PFSK-1 (cell line): ENCODE measurements around the gene SLC6A9.

Source experiments
- FOXP2 ChIP-seq: optimal IDR thresholded peaks from 2 replicates; pipeline ENCODE3; 2011; ENCODE audit warnings: borderline replicate concordance, control low read depth, inconsistent platforms; ENCODE audit not compliant: insufficient read depth; ENCODE audit errors: extremely low read length, extremely low read depth
- POLR2AphosphoS5 ChIP-seq: IDR thresholded peaks from 2 replicates; pipeline ENCODE4 v1.6.1; 2012; ENCODE audit warnings: low read depth, mild to moderate bottlenecking, control low read depth, low read length, moderate library complexity
- SIN3A ChIP-seq: IDR thresholded peaks from 2 replicates; pipeline ENCODE4 v1.6.1; 2012; ENCODE audit warnings: mild to moderate bottlenecking, low read length, moderate library complexity, borderline replicate concordance; ENCODE audit not compliant: insufficient read depth
- TAF1 ChIP-seq: IDR thresholded peaks from 2 replicates; pipeline ENCODE4 v1.6.1; 2012; ENCODE audit warnings: low read length, control low read depth, borderline replicate concordance; ENCODE audit not compliant: insufficient read depth
- TF ChIP-seq, protein P1 (sequence below), 2 experiments: IDR thresholded peaks; 2 replicates each; pipeline versions ENCODE4 v1.6.1 to v1.8.0; 2011 to 2012; ENCODE audit warnings: low read depth in 2 of 2, low read length in 2 of 2, control low read depth in 1 of 2, inconsistent platforms in 1 of 2, mild to moderate bottlenecking in 1 of 2, moderate library complexity in 1 of 2; ENCODE audit not compliant: insufficient read depth in 1 of 2

SLC6A9 gene

GRCh38 chr1:44010935-44011471 lies 20.3 kb downstream of the SLC6A9 start:
- TF ChIP-seq TAF1, result no peak
- no peak for TF ChIP-seq FOXP2
- no peak for TF ChIP-seq SIN3A
- TF ChIP-seq, protein P1, sequence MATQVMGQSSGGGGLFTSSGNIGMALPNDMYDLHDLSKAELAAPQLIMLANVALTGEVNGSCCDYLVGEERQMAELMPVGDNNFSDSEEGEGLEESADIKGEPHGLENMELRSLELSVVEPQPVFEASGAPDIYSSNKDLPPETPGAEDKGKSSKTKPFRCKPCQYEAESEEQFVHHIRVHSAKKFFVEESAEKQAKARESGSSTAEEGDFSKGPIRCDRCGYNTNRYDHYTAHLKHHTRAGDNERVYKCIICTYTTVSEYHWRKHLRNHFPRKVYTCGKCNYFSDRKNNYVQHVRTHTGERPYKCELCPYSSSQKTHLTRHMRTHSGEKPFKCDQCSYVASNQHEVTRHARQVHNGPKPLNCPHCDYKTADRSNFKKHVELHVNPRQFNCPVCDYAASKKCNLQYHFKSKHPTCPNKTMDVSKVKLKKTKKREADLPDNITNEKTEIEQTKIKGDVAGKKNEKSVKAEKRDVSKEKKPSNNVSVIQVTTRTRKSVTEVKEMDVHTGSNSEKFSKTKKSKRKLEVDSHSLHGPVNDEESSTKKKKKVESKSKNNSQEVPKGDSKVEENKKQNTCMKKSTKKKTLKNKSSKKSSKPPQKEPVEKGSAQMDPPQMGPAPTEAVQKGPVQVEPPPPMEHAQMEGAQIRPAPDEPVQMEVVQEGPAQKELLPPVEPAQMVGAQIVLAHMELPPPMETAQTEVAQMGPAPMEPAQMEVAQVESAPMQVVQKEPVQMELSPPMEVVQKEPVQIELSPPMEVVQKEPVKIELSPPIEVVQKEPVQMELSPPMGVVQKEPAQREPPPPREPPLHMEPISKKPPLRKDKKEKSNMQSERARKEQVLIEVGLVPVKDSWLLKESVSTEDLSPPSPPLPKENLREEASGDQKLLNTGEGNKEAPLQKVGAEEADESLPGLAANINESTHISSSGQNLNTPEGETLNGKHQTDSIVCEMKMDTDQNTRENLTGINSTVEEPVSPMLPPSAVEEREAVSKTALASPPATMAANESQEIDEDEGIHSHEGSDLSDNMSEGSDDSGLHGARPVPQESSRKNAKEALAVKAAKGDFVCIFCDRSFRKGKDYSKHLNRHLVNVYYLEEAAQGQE (IDR thresholded peaks at IDR 0.05; ENCODE audit: insufficient read depth in 1 of 2, low read depth in 2 of 2, low read length in 2 of 2), result no peak

DNA sequence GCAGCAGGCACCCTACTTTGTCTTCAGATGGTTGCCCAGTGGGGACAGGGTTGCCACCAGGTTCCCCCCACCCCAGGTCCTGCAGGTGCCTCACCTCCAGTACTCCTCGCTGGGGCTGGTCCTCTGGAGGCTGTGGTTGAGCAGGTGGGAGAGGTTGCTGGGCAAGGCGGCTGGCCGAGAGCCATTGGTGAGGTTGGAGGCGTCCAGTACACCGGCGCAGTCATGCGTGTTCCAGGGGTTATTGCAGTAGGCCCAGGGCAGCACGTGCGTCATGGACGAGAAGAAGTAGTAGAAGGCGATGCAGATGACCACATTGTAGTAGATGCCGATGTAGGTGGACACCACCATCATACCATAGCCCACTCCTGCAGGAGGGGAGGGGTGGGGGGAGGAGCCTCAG lies 23.0 kb downstream of the SLC6A9 start:
- no peak for TF ChIP-seq TAF1
- no peak for TF ChIP-seq FOXP2
- TF ChIP-seq, protein P1 (IDR thresholded peaks at IDR 0.05; ENCODE audit: insufficient read depth in 1 of 2, low read depth in 2 of 2, low read length in 2 of 2), result no peak
- TF ChIP-seq SIN3A, result no peak
- no peak for TF ChIP-seq POLR2AphosphoS5

GRCh38 chr1:44002606-44003157 lies 28.6 kb downstream of the SLC6A9 start:
- no peak for TF ChIP-seq TAF1
- no peak for TF ChIP-seq SIN3A
- no peak for TF ChIP-seq FOXP2
- no peak for TF ChIP-seq POLR2AphosphoS5
- TF ChIP-seq, protein P1 (IDR thresholded peaks at IDR 0.05; ENCODE audit: insufficient read depth in 1 of 2, low read depth in 2 of 2, low read length in 2 of 2), result no peak

- no peak for TF ChIP-seq POLR2AphosphoS5
- no peak for TF ChIP-seq FOXP2
- no peak for TF ChIP-seq TAF1
- no peak for TF ChIP-seq SIN3A
- TF ChIP-seq, protein P1 (IDR thresholded peaks at IDR 0.05; ENCODE audit: insufficient read depth in 1 of 2, low read depth in 2 of 2, low read length in 2 of 2), result no peak
Measured at GRCh38 chr1:44002165-44002564, 29.1 kb downstream of the SLC6A9 start.

DNA sequence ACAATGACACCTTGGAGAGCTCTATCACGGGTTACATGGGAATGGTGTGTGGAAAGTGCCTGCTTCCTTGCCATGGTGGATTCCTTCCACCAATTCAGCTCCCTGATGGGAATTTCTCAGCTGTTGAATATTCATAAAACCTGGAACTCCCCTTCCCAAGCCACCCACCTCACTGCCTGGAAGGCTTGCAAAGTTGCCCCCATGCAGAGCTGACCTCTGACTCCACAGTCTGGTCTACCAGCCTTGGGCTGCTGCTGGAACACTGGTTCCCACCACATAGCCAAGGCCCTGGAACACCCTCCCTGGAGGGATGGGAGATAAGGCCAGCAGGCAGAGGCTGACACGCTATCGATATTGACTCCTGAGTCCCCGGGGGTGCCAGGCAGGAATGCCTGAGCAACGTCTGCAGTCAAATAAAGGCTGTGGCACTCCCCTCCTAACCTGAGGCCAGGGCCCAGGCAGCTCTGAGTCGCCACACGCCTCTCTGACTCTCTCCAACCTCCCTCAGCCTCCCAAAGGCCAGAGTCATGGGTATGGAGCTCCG lies 31.1 kb downstream of the SLC6A9 start:
- TF ChIP-seq TAF1, result no peak
- no peak for TF ChIP-seq SIN3A
- TF ChIP-seq POLR2AphosphoS5, result no peak
- TF ChIP-seq, protein P1 (IDR thresholded peaks at IDR 0.05; ENCODE audit: insufficient read depth in 1 of 2, low read depth in 2 of 2, low read length in 2 of 2), result no peak
- no peak for TF ChIP-seq FOXP2
